Camera-type eye (tissue), 1 donor: ENCODE results near the gene USP15. TPM values are rescaled to one million over a fixed set of nuclear protein-coding genes. Genes with fewer than 3 reads are reported as not detected.

Experiments
- total RNA-seq: library from RNA; depleted of rRNA; stranded (reverse); fragments of >200 nt; gene quantifications from one replicate; pipeline ENCODE4 v1.2.3, GENCODE V29; 2014

The USP15 gene
- 171 TPM for total RNA-seq

DNA sequence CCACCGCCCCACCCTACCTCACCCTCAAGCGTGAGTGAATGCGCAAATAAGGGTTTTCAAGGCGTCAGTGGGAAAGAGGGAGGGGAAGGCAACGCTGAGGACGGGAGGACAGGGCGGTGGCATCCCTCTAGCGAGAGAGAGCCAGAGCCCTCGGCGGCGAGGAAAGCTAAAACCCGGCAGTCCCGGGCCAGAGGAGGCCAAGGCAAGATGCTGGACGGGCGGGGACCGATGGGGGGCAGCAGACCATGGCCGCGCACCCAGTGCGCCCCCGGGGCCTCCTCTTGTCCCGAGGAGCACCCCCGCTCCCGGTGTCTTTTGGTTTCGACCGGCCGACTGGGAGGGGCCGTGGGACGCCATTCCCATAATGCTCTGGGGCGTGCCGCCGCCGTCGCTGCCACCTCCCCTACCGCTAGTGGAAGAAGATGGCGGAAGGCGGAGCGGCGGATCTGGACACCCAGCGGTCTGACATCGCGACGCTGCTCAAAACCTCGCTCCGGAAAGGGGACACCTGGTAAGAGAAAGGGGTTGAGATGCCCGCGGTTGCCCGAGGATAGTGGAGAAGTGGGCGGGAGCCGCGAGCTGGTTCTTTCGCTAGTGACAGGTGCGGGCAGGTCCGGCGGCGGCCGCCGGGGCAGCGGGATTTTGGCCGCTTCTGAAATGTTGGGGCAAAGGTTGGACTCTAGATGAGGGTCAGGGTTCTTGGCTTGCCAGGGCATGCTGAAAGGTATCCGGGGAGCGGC, at the start of gene USP15:
Gene USP15, plus strand, starts transcription at position 412 of the 740 bp plus-strand sequence. Its CDS starts 11 bp downstream, at position 423.

Other genes with a start within 250 kb of the USP15 start
- gene MON2, start 206.4 kb downstream of the USP15 start, total RNA-seq = 208 TPM